Measurements from ENCODE around the gene DDX1.
"Not testable (repeated sequence)": the region's sequence is repeated elsewhere in the genome, so short reads cannot be mapped to it uniquely, and the experiment has no call there.

DDX1 gene

GRCh38 chr2:15595936-15596335, 4.3 kb downstream of the DDX1 start:
- no peak for DNase-seq

- no peak for DNase-seq
Measured at GRCh38 chr2:15596350-15596749, 4.7 kb downstream of the DDX1 start.

- DNase-seq, result no peak
Measured at GRCh38 chr2:15596968-15597367, 5.3 kb downstream of the DDX1 start.

GRCh38 chr2:15599994-15600393, 8.3 kb downstream of the DDX1 start:
- no peak for DNase-seq

- no peak for DNase-seq
Measured at GRCh38 chr2:15601681-15602080, 10.0 kb downstream of the DDX1 start.

- no peak for DNase-seq
Measured at GRCh38 chr2:15602393-15602792, 10.7 kb downstream of the DDX1 start.

GRCh38 chr2:15603044-15603765, 11.5 kb downstream of the DDX1 start:
- no peak for DNase-seq

GRCh38 chr2:15603948-15604347, 12.3 kb downstream of the DDX1 start:
- no peak for DNase-seq

GRCh38 chr2:15605721-15606120, 14.1 kb downstream of the DDX1 start:
- DNase-seq, result no peak

- DNase-seq, result no peak
Measured at GRCh38 chr2:15606481-15607441, 15.1 kb downstream of the DDX1 start.

- DNase-seq, result no peak
Measured at GRCh38 chr2:15607709-15608391, 16.2 kb downstream of the DDX1 start.

GRCh38 chr2:15608392-15608761, 16.7 kb downstream of the DDX1 start:
- no peak for DNase-seq

- DNase-seq, result no peak
Measured at GRCh38 chr2:15609341-15610042, 17.8 kb downstream of the DDX1 start.

- no peak for DNase-seq
Measured at GRCh38 chr2:15610430-15610952, 18.8 kb downstream of the DDX1 start.

GRCh38 chr2:15612101-15612500, 20.4 kb downstream of the DDX1 start:
- not testable (repeated sequence) for DNase-seq

- DNase-seq, result no peak
Measured at GRCh38 chr2:15613736-15614429, 22.2 kb downstream of the DDX1 start.

GRCh38 chr2:15614545-15615300, 23.1 kb downstream of the DDX1 start:
- no peak for DNase-seq

- DNase-seq, result no peak
Measured at GRCh38 chr2:15615301-15615920, 23.7 kb downstream of the DDX1 start.

- DNase-seq, result no peak
Measured at GRCh38 chr2:15616429-15616828, 24.8 kb downstream of the DDX1 start.

Measured in NCI-H146 (cell line).